ENCODE measurements around the gene ZNF219. TPM values are rescaled to one million over a fixed set of nuclear protein-coding genes. Genes with fewer than 3 reads are reported as not detected.

ZNF219 gene
- total and polyA plus RNA-seq, 2 of the 13 experiments (the other 11 are each of a cell fraction or from before 2014, with no cell fraction given): 34.5 to 36.6 TPM

GRCh38 chr14:21092273-21093011 is 6.0 kb downstream of the ZNF219 start (continued):
- TF ChIP-seq ZBTB2 (CRISPR knock-in tag; IDR thresholded peaks at IDR 0.05; ENCODE audit: low read depth) (0 out of 2 replicates have a peak, but pooled peaks have one; percentile 16), ZSCAN29 (CRISPR knock-in tag; conservative IDR thresholded peaks at IDR 0.05) (peak; percentile 93), ZNF788 (CRISPR knock-in tag; IDR thresholded peaks at IDR 0.05; ENCODE audit: borderline replicate concordance) (peak; percentile 99), ZFYVE20 (CRISPR knock-in tag; IDR thresholded peaks at IDR 0.05; ENCODE audit: borderline replicate concordance, low read depth) (no peak), PHF21A (CRISPR knock-in tag; IDR thresholded peaks at IDR 0.05) (no peak), ATF6 (CRISPR knock-in tag; conservative IDR thresholded peaks at IDR 0.05) (no peak), MTF1 (CRISPR knock-in tag; IDR thresholded peaks at IDR 0.05) (no peak), ZKSCAN5 (CRISPR knock-in tag; IDR thresholded peaks at IDR 0.05) (0 out of 2 replicates have a peak, but pooled peaks have one; percentile 26), ZNF274 (CRISPR knock-in tag; IDR thresholded peaks at IDR 0.05) (peak; percentile 78; the same call in 1 of the 2 replicates), MYNN (CRISPR knock-in tag; IDR thresholded peaks at IDR 0.05; ENCODE audit: low read depth) (no peak; the same call in 1 of the 2 replicates), NCOA5 (CRISPR knock-in tag; IDR thresholded peaks at IDR 0.05) (no peak), ZSCAN25 (CRISPR knock-in tag; IDR thresholded peaks at IDR 0.05) (peak; percentile 84; the same call in 1 of the 2 replicates), ZNF441 (CRISPR knock-in tag; IDR thresholded peaks at IDR 0.05; ENCODE audit: borderline replicate concordance) (peak; percentile 79), ZNF570 (CRISPR knock-in tag; IDR thresholded peaks at IDR 0.05; ENCODE audit: borderline replicate concordance) (0 out of 2 replicates have a peak, but pooled peaks have one; percentile 27), CTCF (CRISPR knock-in tag; IDR thresholded peaks at IDR 0.05) (peak; percentile 100), ZNF574 (CRISPR knock-in tag; IDR thresholded peaks at IDR 0.05) (peak; percentile 86), CENPBD1 (CRISPR knock-in tag; IDR thresholded peaks at IDR 0.05; ENCODE audit: borderline replicate concordance, low read depth) (no peak; the same call in 1 of the 2 replicates), HINFP (CRISPR knock-in tag; IDR thresholded peaks at IDR 0.05; ENCODE audit: low read depth) (peak; percentile 81; the same call in 1 of the 2 replicates)

Data from HepG2 (cell line).